GM18498 (cell line): ENCODE measurements around the gene PRKCE.

ENCODE experiments used
- ATAC-seq: cut with Tn5 transposase; IDR thresholded peaks from one replicate; pipeline ENCODE4 v1.9.1; 2021; ENCODE audit warnings: mild to moderate bottlenecking, moderate library complexity; ENCODE audit not compliant: unreplicated experiment

The PRKCE gene

GRCh38 chr2:46125798-46126197 lies 474.3 kb downstream of the PRKCE start:
- no peak for ATAC-seq

- ATAC-seq: no peak
Observed at GRCh38 chr2:46126571-46126970, 475.1 kb downstream of the PRKCE start.

- no peak for ATAC-seq
Observed at GRCh38 chr2:46127176-46127575, 475.7 kb downstream of the PRKCE start.

GRCh38 chr2:46130511-46130910 lies 479.0 kb downstream of the PRKCE start:
- ATAC-seq: no peak

GRCh38 chr2:46132996-46133395 lies 481.5 kb downstream of the PRKCE start:
- no peak for ATAC-seq

GRCh38 chr2:46134531-46135227 lies 483.2 kb downstream of the PRKCE start:
- ATAC-seq: no peak

GRCh38 chr2:46135228-46135855 lies 483.9 kb downstream of the PRKCE start:
- no peak for ATAC-seq

GRCh38 chr2:46135958-46136357 lies 484.5 kb downstream of the PRKCE start:
- ATAC-seq: no peak

- no peak for ATAC-seq
Observed at GRCh38 chr2:46136481-46136880, 485.0 kb downstream of the PRKCE start.

GRCh38 chr2:46136953-46137352 lies 485.5 kb downstream of the PRKCE start:
- ATAC-seq: no peak

- ATAC-seq: no peak
Observed at GRCh38 chr2:46142546-46143428, 491.3 kb downstream of the PRKCE start.

GRCh38 chr2:46143429-46144132 lies 492.1 kb downstream of the PRKCE start:
- ATAC-seq: no peak

GRCh38 chr2:46144133-46144800 lies 492.8 kb downstream of the PRKCE start:
- ATAC-seq: no peak

- no peak for ATAC-seq
Observed at GRCh38 chr2:46145017-46145416, 493.5 kb downstream of the PRKCE start.

- ATAC-seq: no peak
Observed at GRCh38 chr2:46145840-46146239, 494.4 kb downstream of the PRKCE start.

- no peak for ATAC-seq
Observed at GRCh38 chr2:46146866-46147502, 495.5 kb downstream of the PRKCE start.

- no peak for ATAC-seq
Observed at GRCh38 chr2:46147626-46148368, 496.3 kb downstream of the PRKCE start.

- ATAC-seq: no peak
Observed at GRCh38 chr2:46148369-46148736, 496.9 kb downstream of the PRKCE start.

GRCh38 chr2:46150445-46150955 lies 499.0 kb downstream of the PRKCE start:
- no peak for ATAC-seq
